GM13977 (cell line): ENCODE data around the gene PLEKHM2.

ENCODE experiments used
- DNase-seq: peaks from one replicate; pipeline ENCODE4 v3.0.0; 2012; ENCODE audit warnings: low spot score
- CTCF ChIP-seq: IDR thresholded peaks from 2 replicates; pipeline ENCODE4 v1.5.1; 2012; ENCODE audit warnings: mild to moderate bottlenecking, control low read depth; ENCODE audit not compliant: insufficient read depth; ENCODE audit errors: extremely low read depth, missing control alignments
- in situ Hi-C: fragments of 300-500 bp; cut with MboI; formaldehyde crosslinking; loops from one replicate; pipeline ENCODE4 v1.12.0; 2022; ENCODE audit warnings: low sequenced_read_pairs, low pct_unique_long_range_greater_than_20kb, mixed read lengths, inconsistent platforms; ENCODE audit not compliant: unreplicated experiment

The PLEKHM2 gene

GRCh38 chr1:15748690-15749398 lies 64.7 kb downstream of the PLEKHM2 start:
- in situ Hi-C loops: no loop called here
- no peak for DNase-seq
- TF ChIP-seq CTCF: no peak

GRCh38 chr1:15749399-15750291 lies 65.5 kb downstream of the PLEKHM2 start:
- no peak for DNase-seq
- TF ChIP-seq CTCF: no peak
- in situ Hi-C loops: no loop called here

- in situ Hi-C loops: no loop called here
- no peak for TF ChIP-seq CTCF
- no peak for DNase-seq
Observed at GRCh38 chr1:15750924-15751323, 66.8 kb downstream of the PLEKHM2 start.

- TF ChIP-seq CTCF: no peak
- in situ Hi-C loops: no loop called here
- DNase-seq: no peak
Observed at GRCh38 chr1:15751717-15752116, 67.6 kb downstream of the PLEKHM2 start.

GRCh38 chr1:15753776-15754175 lies 69.7 kb downstream of the PLEKHM2 start:
- no peak for TF ChIP-seq CTCF
- DNase-seq: no peak
- in situ Hi-C loops: no loop called here

- in situ Hi-C loops: no loop called here
- TF ChIP-seq CTCF: no peak
- DNase-seq: no peak
Observed at GRCh38 chr1:15755021-15755645, 71.0 kb downstream of the PLEKHM2 start.
